ENCODE data around the gene STX11. TPM values are rescaled to one million over a fixed set of nuclear protein-coding genes. Genes with fewer than 3 reads are reported as not detected.

STX11 gene
- total and polyA plus RNA-seq, 10 of the 15 experiments (the other 5 are each of a cell fraction or from before 2014, with no cell fraction given) = 0.66 to 38.1 (median 19.8) TPM

DNA sequence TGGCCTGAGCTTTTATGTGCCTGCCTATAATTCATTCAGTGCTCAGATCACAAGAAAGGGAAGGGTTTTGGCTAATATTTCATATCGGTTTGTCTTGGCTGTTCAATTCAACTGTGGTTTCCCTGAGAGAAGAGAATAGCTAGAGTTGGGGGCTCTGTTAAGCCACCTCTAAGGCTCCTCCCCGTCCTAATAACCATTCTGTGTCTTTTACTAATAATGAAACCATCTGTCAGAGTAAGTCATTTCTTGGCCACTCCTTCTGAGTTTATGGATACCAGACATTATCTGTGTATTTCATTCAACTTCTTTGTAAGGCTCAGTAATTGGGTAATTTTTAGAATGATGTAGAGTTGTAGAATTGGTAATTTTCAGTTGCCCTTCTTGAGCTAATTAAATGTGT is 5.2 kb downstream of the STX11 start:
- ATAC-seq (peak; percentile 63), DNase-seq (ENCODE audit: low read depth, low spot score) (no peak), FAIRE-seq (peak; percentile 57)
- RAD21 ChIA-PET (ENCODE audit: unreplicated experiment) = interaction anchor here (0.9 to 1.8 kb wide), 6 partner anchors 24 to 80 kb away, joined by 3 to 5 read pairs (median 4); no protein-coding TSS in a partner anchor
- peaks cover 83% of the 10 kb centered on the region for H3K79me2 ChIP-seq (ENCODE audit: control insufficient read depth, insufficient read depth, low read length)
- H3K4me1 ChIP-seq (ENCODE audit: control insufficient read depth, insufficient read depth, low read length) = peaks cover 36% of the 10 kb centered on the region
- H2AFZ ChIP-seq (ENCODE audit: control insufficient read depth, low read depth, low read length) = no peak overlapping the region
- in situ Hi-C loops (cut with MboI) (no loop called here), intact Hi-C loops (cut with micrococcal nuclease; ENCODE audit: unreplicated experiment) (no loop called here)
- peak overlapping the region; percentile 26 for H3K4me3 ChIP-seq
- peak overlapping the region; percentile 57 for H3K27ac ChIP-seq (ENCODE audit: control insufficient read depth, insufficient read depth)
- no peaks in the 10 kb centered on the region for H3K27me3 ChIP-seq (replicated peaks in 1 of 2; ENCODE audit: control insufficient read depth in 2 of 2, insufficient read depth in 2 of 2, low read length in 1 of 2)
- H4K20me1 ChIP-seq (ENCODE audit: control insufficient read depth, insufficient read depth) = 0 out of 2 replicates have a peak, but pooled peaks cover 3% of the 10 kb centered on the region
- H3K9ac ChIP-seq (ENCODE audit: control insufficient read depth, insufficient read depth, low read length) = no peak overlapping the region
- H3K9me3 ChIP-seq (replicated peaks; ENCODE audit: control insufficient read depth, insufficient read depth, low read length) = no peaks in the 10 kb centered on the region
- BruUV-seq (replicated peaks) = no TSS peak
- WGBS (ENCODE audit: insufficient coverage, insufficient replicate concordance, low lambda C conversion rate, missing lambda C conversion rate) = 0% methylated on average over 2 of the region's 2 CpGs
- CTCF ChIA-PET = interaction anchor here (0.8 to 3.5 kb wide), 9 partner anchors 8 to 61 kb away, joined by 3 to 17 read pairs (median 5); no protein-coding TSS in a partner anchor
- peaks cover 4 to 11% of the 10 kb centered on the region in 2 experiments; a peak in 3 of 4 replicates for H3K36me3 ChIP-seq (ENCODE audit: control insufficient read depth in 2 of 2, insufficient read depth in 2 of 2, low read length in 1 of 2)
- SMC1A ChIA-PET (ENCODE audit: uncharacterized antibody, unreplicated experiment) = interaction anchor here (0.6 to 3.7 kb wide), 15 partner anchors 9 to 90 kb away, joined by 3 to 23 read pairs (median 7); no protein-coding TSS in a partner anchor
- POLR2A ChIA-PET = interaction anchor here (0.9 to 2.5 kb wide), 6 partner anchors 9 to 90 kb away, joined by 3 to 13 read pairs (median 4); no protein-coding TSS in a partner anchor
- peak overlapping the region; percentile 58 for H3K4me2 ChIP-seq (ENCODE audit: control insufficient read depth, insufficient read depth)
- TF ChIP-seq MTA2 (IDR thresholded peaks at IDR 0.05; ENCODE audit: low read depth) (peak; percentile 24; the same call in 1 of the 2 replicates), KLF5 (IDR thresholded peaks at IDR 0.05; ENCODE audit: partially characterized antibody) (no peak), PML (IDR thresholded peaks at IDR 0.05; ENCODE audit: low read length) (no peak), NR2C2 (IDR thresholded peaks at IDR 0.05; ENCODE audit: borderline replicate concordance, control insufficient read depth, insufficient read length, low read depth) (no peak), NFIC (IDR thresholded peaks at IDR 0.05; ENCODE audit: low read depth, low read length) (0 out of 2 replicates have a peak, but pooled peaks have one; percentile 50), JUNB (IDR thresholded peaks at IDR 0.05) (peak; percentile 78), RUNX3 (IDR thresholded peaks at IDR 0.05; ENCODE audit: low read length) (peak; percentile 61), DPF2 (IDR thresholded peaks at IDR 0.05) (no peak), TARDBP (IDR thresholded peaks at IDR 0.05; ENCODE audit: borderline replicate concordance) (no peak), JUND (IDR thresholded peaks at IDR 0.05; ENCODE audit: low read depth, low read length) (0 out of 2 replicates have a peak, but pooled peaks have one; percentile 66), ZNF622 (IDR thresholded peaks at IDR 0.05) (no peak), BACH1 (IDR thresholded peaks at IDR 0.05; ENCODE audit: borderline replicate concordance) (no peak)
- TF ChIP-seq, protein P1, sequence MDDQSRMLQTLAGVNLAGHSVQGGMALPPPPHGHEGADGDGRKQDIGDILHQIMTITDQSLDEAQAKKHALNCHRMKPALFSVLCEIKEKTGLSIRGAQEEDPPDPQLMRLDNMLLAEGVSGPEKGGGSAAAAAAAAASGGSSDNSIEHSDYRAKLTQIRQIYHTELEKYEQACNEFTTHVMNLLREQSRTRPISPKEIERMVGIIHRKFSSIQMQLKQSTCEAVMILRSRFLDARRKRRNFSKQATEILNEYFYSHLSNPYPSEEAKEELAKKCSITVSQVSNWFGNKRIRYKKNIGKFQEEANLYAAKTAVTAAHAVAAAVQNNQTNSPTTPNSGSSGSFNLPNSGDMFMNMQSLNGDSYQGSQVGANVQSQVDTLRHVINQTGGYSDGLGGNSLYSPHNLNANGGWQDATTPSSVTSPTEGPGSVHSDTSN (IDR thresholded peaks at IDR 0.05; ENCODE audit: insufficient replicate concordance, low read depth, low read length) = peak; percentile 29
- TF ChIP-seq, protein P2, sequence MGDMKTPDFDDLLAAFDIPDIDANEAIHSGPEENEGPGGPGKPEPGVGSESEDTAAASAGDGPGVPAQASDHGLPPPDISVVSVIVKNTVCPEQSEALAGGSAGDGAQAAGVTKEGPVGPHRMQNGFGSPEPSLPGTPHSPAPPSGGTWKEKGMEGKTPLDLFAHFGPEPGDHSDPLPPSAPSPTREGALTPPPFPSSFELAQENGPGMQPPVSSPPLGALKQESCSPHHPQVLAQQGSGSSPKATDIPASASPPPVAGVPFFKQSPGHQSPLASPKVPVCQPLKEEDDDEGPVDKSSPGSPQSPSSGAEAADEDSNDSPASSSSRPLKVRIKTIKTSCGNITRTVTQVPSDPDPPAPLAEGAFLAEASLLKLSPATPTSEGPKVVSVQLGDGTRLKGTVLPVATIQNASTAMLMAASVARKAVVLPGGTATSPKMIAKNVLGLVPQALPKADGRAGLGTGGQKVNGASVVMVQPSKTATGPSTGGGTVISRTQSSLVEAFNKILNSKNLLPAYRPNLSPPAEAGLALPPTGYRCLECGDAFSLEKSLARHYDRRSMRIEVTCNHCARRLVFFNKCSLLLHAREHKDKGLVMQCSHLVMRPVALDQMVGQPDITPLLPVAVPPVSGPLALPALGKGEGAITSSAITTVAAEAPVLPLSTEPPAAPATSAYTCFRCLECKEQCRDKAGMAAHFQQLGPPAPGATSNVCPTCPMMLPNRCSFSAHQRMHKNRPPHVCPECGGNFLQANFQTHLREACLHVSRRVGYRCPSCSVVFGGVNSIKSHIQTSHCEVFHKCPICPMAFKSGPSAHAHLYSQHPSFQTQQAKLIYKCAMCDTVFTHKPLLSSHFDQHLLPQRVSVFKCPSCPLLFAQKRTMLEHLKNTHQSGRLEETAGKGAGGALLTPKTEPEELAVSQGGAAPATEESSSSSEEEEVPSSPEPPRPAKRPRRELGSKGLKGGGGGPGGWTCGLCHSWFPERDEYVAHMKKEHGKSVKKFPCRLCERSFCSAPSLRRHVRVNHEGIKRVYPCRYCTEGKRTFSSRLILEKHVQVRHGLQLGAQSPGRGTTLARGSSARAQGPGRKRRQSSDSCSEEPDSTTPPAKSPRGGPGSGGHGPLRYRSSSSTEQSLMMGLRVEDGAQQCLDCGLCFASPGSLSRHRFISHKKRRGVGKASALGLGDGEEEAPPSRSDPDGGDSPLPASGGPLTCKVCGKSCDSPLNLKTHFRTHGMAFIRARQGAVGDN (IDR thresholded peaks at IDR 0.05) = no peak
- TF ChIP-seq, protein P3, sequence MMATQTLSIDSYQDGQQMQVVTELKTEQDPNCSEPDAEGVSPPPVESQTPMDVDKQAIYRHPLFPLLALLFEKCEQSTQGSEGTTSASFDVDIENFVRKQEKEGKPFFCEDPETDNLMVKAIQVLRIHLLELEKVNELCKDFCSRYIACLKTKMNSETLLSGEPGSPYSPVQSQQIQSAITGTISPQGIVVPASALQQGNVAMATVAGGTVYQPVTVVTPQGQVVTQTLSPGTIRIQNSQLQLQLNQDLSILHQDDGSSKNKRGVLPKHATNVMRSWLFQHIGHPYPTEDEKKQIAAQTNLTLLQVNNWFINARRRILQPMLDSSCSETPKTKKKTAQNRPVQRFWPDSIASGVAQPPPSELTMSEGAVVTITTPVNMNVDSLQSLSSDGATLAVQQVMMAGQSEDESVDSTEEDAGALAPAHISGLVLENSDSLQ (IDR thresholded peaks at IDR 0.05) = peak; percentile 76
- TF ChIP-seq, protein P4, sequence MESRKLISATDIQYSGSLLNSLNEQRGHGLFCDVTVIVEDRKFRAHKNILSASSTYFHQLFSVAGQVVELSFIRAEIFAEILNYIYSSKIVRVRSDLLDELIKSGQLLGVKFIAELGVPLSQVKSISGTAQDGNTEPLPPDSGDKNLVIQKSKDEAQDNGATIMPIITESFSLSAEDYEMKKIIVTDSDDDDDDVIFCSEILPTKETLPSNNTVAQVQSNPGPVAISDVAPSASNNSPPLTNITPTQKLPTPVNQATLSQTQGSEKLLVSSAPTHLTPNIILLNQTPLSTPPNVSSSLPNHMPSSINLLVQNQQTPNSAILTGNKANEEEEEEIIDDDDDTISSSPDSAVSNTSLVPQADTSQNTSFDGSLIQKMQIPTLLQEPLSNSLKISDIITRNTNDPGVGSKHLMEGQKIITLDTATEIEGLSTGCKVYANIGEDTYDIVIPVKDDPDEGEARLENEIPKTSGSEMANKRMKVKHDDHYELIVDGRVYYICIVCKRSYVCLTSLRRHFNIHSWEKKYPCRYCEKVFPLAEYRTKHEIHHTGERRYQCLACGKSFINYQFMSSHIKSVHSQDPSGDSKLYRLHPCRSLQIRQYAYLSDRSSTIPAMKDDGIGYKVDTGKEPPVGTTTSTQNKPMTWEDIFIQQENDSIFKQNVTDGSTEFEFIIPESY (IDR thresholded peaks at IDR 0.05) = no peak

Data from GM12878 (cell line).